DND-41 (cell line): Measurements from ENCODE around the gene SUN2.
"Not testable (repeated sequence)": the region's sequence is repeated elsewhere in the genome, so short reads cannot be mapped to it uniquely, and the experiment has no call there.

Experiments used
- ATAC-seq: fragments of 200-7000 bp; cut with Tn5 transposase; 3 replicates; pipeline ENCODE4 v1.9.1; 2021; ENCODE audit warnings: low read depth; ENCODE audit not compliant: insufficient read depth
- DNase-seq: peaks from one replicate; pipeline ENCODE4 v3.0.0-alpha.2; 2020
- H2AFZ ChIP-seq: 2 replicates; pipeline ENCODE4 v1.6.0; 2012; ENCODE audit warnings: low read depth, low read length
- H3K27ac ChIP-seq: 2 replicates; pipeline ENCODE4 v1.5.1; 2012; ENCODE audit warnings: low read length, inconsistent platforms
- H3K27me3 ChIP-seq: fragments of 200-600 bp; sonication (generic); 2 replicates; pipeline ENCODE4 v1.6.0; 2012; ENCODE audit warnings: low read length, mild to moderate bottlenecking, inconsistent platforms; ENCODE audit not compliant: insufficient read depth, poor library complexity
- H3K36me3 ChIP-seq: 2 replicates; pipeline ENCODE4 v1.5.1; 2012; ENCODE audit warnings: low read length, inconsistent platforms; ENCODE audit not compliant: insufficient read depth
- H3K4me1 ChIP-seq: 2 replicates; pipeline ENCODE4 v1.5.1; 2012; ENCODE audit warnings: mild to moderate bottlenecking, low read length; ENCODE audit not compliant: insufficient read depth
- H3K4me2 ChIP-seq: 2 replicates; pipeline ENCODE4 v1.6.0; 2012; ENCODE audit warnings: mild to moderate bottlenecking, moderate library complexity, low read length, inconsistent platforms; ENCODE audit not compliant: insufficient read depth
- H3K4me3 ChIP-seq, 2 experiments: fragments of 200-600 bp in 1 of 2; shearing (Covaris generic) in 1 of 2; 2 replicates each; pipeline ENCODE4 v1.5.1; 2012 to 2016; ENCODE audit warnings: inconsistent platforms in 2 of 2, low read length in 2 of 2, mild to moderate bottlenecking in 2 of 2, low read depth in 1 of 2, moderate library complexity in 1 of 2
- H3K79me2 ChIP-seq: 2 replicates; pipeline ENCODE4 v1.6.0; 2012; ENCODE audit warnings: low read length, inconsistent platforms; ENCODE audit not compliant: insufficient read depth
- H3K9ac ChIP-seq: 2 replicates; pipeline ENCODE4 v1.6.0; 2012; ENCODE audit warnings: low read depth, mild to moderate bottlenecking, inconsistent platforms, low read length, moderate library complexity
- H3K9me3 ChIP-seq: 2 replicates; pipeline ENCODE4 v1.5.1; 2012; ENCODE audit warnings: low read length, moderate library complexity, mild to moderate bottlenecking, inconsistent platforms; ENCODE audit not compliant: insufficient read depth, severe bottlenecking
- H4K20me1 ChIP-seq: 2 replicates; pipeline ENCODE4 v1.6.0; 2012; ENCODE audit warnings: low read length; ENCODE audit not compliant: insufficient read depth
- CTCF ChIP-seq: IDR thresholded peaks from 2 replicates; pipeline ENCODE4 v1.5.1; 2012; ENCODE audit warnings: borderline replicate concordance, low read length, moderate library complexity, mild to moderate bottlenecking; ENCODE audit not compliant: poor library complexity, severe bottlenecking; ENCODE audit errors: extremely low read depth
- EZH2 ChIP-seq: IDR thresholded peaks from 3 replicates; pipeline ENCODE4 v1.6.1; 2012; ENCODE audit warnings: borderline replicate concordance, low read depth, mild to moderate bottlenecking, moderate library complexity, low read length, inconsistent platforms; ENCODE audit not compliant: severe bottlenecking

SUN2 gene, protein sequence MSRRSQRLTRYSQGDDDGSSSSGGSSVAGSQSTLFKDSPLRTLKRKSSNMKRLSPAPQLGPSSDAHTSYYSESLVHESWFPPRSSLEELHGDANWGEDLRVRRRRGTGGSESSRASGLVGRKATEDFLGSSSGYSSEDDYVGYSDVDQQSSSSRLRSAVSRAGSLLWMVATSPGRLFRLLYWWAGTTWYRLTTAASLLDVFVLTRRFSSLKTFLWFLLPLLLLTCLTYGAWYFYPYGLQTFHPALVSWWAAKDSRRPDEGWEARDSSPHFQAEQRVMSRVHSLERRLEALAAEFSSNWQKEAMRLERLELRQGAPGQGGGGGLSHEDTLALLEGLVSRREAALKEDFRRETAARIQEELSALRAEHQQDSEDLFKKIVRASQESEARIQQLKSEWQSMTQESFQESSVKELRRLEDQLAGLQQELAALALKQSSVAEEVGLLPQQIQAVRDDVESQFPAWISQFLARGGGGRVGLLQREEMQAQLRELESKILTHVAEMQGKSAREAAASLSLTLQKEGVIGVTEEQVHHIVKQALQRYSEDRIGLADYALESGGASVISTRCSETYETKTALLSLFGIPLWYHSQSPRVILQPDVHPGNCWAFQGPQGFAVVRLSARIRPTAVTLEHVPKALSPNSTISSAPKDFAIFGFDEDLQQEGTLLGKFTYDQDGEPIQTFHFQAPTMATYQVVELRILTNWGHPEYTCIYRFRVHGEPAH

DNA sequence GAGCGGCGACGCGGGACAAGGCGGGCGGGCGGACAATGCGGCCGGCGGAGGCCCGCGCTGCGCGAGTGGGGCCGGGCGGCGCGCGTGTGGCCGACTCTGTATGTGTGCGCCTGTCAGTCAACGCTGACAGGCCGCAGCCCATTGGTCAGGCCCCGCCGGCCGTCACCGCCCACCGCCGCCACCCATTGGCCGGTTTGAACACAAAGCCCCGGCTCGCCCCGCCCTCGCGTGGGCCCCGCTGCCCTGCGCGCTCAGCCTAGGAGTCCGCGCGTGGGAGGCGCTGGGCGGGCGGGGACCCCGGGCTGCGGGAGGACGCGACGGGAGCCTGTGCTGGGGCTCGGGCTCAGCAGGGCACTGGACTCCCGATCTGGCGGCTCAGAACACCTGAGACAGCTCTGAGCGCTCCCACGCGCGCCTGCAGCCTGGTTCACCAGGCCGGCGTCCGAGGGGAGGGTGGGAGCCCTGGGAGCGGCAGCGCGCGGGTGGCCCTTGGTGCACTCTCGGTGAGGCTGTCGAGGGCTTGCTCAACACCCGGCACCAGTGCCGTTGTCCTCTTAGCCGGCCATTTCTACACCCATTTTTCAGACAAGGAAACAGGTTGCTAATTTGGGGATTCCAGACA is at the start of gene SUN2:
Gene SUN2, minus strand, starts transcription at position 88 of the 622 bp plus-strand sequence. CDS start 3,370 bp downstream, outside the sequence.
- H3K4me2 ChIP-seq: peak within 1 kb of the TSS; percentile 91
- H3K79me2 ChIP-seq: peaks cover 44% of the 10 kb centered on the region

DNA sequence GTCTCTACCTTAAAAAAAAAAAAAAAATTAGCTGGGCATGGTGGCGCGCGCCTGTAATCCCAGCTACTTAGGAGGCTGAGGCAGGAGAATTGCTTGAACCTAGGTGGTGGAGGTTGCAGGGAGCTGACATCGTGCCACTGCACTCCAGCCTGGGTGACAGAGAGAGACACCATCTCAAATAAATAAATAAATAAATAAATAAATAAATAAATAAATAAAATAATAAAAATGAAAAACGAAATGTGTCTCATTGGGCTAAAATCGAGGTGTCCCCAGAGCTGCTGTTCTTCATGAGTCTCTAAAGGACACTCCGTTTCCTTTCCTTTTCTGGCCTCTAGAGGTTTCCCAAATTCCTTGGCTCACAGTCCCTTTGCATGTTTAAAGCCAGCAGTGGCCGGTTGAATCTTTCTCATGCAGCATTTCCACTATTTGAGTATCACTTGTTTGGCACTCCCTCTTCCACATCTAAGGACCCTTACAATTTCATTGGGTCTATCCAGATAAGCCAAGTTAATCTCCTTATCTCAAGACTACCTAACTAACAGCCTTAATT is 49.3 kb upstream of the SUN2 start:
- not testable (repeated sequence) for ATAC-seq, H3K4me2 ChIP-seq, DNase-seq, H3K79me2 ChIP-seq, H3K9me3 ChIP-seq, H2AFZ ChIP-seq, H4K20me1 ChIP-seq, H3K27me3 ChIP-seq, H3K9ac ChIP-seq, H3K4me3 ChIP-seq, H3K36me3 ChIP-seq, H3K4me1 ChIP-seq, H3K27ac ChIP-seq

More for the DNA sequence above, at the start of gene SUN2:
- H4K20me1 ChIP-seq: peaks cover 36% of the 10 kb centered on the region
- H3K4me3 ChIP-seq: peak within 1 kb of the TSS; percentile 80 to 97
- H3K4me1 ChIP-seq: peaks cover 53% of the 10 kb centered on the region
- DNase-seq: peak; percentile 91
- H3K36me3 ChIP-seq: peaks cover 35% of the 10 kb centered on the region
- H2AFZ ChIP-seq: peak within 1 kb of the TSS; percentile 75
- no peaks in the 10 kb centered on the region for H3K9me3 ChIP-seq
- H3K9ac ChIP-seq: peak within 1 kb of the TSS; percentile 83
- ATAC-seq: peak; percentile 90
- H3K27me3 ChIP-seq: no peaks in the 10 kb centered on the region
- peak within 1 kb of the TSS; percentile 80 for H3K27ac ChIP-seq
- TF ChIP-seq EZH2 (no peak), CTCF (no peak)

GRCh38 chr22:38802671-38803121 is 46.9 kb upstream of the SUN2 start:
- Histone ChIP-seq H3K9ac (no peak overlapping the region), H3K4me3 (no peak overlapping the region), H3K4me1 (no peaks in the 10 kb centered on the region), H3K36me3 (no peaks in the 10 kb centered on the region), H3K9me3 (no peaks in the 10 kb centered on the region), H3K27ac (no peak overlapping the region), H4K20me1 (no peaks in the 10 kb centered on the region), H3K79me2 (no peaks in the 10 kb centered on the region), H2AFZ (no peak overlapping the region), H3K4me2 (no peak overlapping the region), H3K27me3 (no peaks in the 10 kb centered on the region)
- no peak for ATAC-seq
- no peak for DNase-seq
- TF ChIP-seq EZH2: no peak
- TF ChIP-seq CTCF: no peak
